Cardiac muscle cell (in vitro differentiated cells and primary cell): ENCODE results near the gene CHAF1A. TPM values are rescaled to one million over a fixed set of nuclear protein-coding genes. Genes with fewer than 3 reads are reported as not detected.

ENCODE experiments used
- DNase-seq, 2 donors: peaks; one replicate each; pipeline versions ENCODE4 v3.0.0 to v3.0.0-alpha.2; 2010 to 2017; ENCODE audit warnings: low read depth in 1 of 2, low spot score in 1 of 2
- H3K27ac ChIP-seq: fragments of 200-600 bp; sonication (generic); 2 replicates; pipeline ENCODE4 v1.5.1; 2016
- H3K27me3 ChIP-seq: fragments of 200-600 bp; sonication (generic); 2 replicates; pipeline ENCODE4 v1.6.0; 2016; ENCODE audit warnings: control low read depth
- H3K36me3 ChIP-seq: fragments of 200-600 bp; sonication (generic); 2 replicates; pipeline ENCODE4 v1.5.1; 2016; ENCODE audit warnings: control low read depth
- H3K4me1 ChIP-seq: fragments of 200-600 bp; sonication (generic); 2 replicates; pipeline ENCODE4 v1.8.1; 2017; ENCODE audit warnings: low read depth, mild to moderate bottlenecking, mixed run types
- H3K4me3 ChIP-seq: fragments of 200-600 bp; sonication (generic); 2 replicates; pipeline ENCODE4 v1.5.1; 2016; ENCODE audit warnings: mild to moderate bottlenecking
- H3K9me3 ChIP-seq: fragments of 200-600 bp; sonication (generic); 2 replicates; pipeline ENCODE4 v1.5.1; 2017; ENCODE audit warnings: low read depth, mild to moderate bottlenecking, control low read depth
- polyA plus RNA-seq: library from polyadenylated mRNA; unstranded; fragments of >200 nt; fragmentation: Nextera tagmentation; extraction: Ambion mirVana; gene quantifications from 2 replicates; pipeline ENCODE4 v1.2.1, GENCODE V29; 2016
- total RNA-seq: library from RNA; depleted of rRNA; stranded (reverse); fragments of >200 nt; gene quantifications from 2 replicates; pipeline ENCODE4 v1.2.3, GENCODE V29; 2016
- TF ChIP-seq, protein P1 (sequence below): IDR thresholded peaks from 2 replicates; pipeline ENCODE4 v1.5.1; 2012; ENCODE audit warnings: low read depth, mild to moderate bottlenecking, low read length

The CHAF1A gene
- total and polyA plus RNA-seq, 2 experiments from 2014 or later: 15.3 to 38.9 TPM

DNA sequence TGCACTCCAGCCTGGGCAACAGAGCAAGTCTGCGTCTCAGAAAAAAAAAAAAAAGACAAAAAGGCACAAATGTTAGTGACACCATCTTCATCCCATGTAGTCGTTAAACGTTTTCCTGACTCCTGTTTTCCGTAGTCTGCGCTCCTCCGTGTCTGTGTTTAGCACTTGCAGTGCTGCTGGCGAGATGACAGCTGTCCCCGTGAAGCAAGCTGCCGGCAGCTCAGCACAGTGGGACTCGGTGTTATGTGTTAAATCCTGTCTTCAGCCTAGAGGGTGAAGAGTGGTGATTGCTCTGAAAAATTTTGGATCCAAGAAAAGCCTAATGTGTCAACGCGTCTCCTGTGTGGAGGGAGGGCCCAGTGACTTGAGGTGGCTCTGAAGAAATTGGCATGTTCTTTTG is 36.8 kb downstream of the CHAF1A start:
- H3K27me3 ChIP-seq: no peaks in the 10 kb centered on the region
- no peaks in the 10 kb centered on the region for H3K4me1 ChIP-seq
- no peak overlapping the region for H3K4me3 ChIP-seq
- peak in 1 of 2 donors; percentile 36 for DNase-seq
- TF ChIP-seq, protein P1, sequence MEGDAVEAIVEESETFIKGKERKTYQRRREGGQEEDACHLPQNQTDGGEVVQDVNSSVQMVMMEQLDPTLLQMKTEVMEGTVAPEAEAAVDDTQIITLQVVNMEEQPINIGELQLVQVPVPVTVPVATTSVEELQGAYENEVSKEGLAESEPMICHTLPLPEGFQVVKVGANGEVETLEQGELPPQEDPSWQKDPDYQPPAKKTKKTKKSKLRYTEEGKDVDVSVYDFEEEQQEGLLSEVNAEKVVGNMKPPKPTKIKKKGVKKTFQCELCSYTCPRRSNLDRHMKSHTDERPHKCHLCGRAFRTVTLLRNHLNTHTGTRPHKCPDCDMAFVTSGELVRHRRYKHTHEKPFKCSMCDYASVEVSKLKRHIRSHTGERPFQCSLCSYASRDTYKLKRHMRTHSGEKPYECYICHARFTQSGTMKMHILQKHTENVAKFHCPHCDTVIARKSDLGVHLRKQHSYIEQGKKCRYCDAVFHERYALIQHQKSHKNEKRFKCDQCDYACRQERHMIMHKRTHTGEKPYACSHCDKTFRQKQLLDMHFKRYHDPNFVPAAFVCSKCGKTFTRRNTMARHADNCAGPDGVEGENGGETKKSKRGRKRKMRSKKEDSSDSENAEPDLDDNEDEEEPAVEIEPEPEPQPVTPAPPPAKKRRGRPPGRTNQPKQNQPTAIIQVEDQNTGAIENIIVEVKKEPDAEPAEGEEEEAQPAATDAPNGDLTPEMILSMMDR: no peak
- H3K9me3 ChIP-seq: no peaks in the 10 kb centered on the region
- peak overlapping the region; percentile 61 for H3K27ac ChIP-seq
- H3K36me3 ChIP-seq: no peaks in the 10 kb centered on the region

DNA sequence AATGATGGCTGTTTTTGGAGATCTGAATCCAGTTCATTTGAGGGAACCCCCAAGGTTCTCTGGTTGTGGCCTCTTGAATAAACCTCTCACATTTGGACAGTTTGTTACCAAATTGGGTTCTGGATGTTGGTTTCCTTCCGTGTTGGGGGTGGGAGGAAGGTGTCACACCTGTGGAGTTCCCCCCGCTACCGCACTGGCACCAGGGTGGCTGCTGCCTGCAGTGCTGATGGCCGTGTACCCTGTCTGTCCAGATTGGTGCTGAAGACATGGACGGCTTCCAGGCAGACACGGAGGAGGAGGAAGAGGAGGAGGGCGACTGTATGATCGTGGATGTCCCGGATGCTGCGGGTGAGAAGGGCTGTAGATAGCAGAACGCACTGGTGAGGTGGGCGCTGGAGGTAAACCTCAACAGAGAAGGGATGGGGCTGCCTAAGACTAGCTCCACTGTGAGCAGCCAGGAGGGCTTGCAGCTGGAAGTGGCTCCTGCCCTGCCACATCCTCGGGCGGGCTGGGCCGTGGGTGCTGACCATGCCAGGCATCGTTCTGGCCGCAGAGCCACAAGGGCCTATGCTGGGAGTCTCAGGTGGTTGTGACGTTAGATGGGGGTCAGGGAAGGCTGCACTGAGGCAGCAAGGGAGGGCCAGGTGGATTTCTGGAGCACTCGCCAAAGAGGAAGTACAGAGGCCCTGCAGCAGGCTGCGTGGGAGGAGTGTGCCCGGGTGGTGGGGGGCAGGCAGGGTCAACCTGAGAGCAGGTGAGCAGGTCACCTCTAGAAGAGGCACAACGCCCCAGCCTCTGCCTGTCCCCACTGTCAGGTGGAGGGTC is 39.8 kb downstream of the CHAF1A start:
- no peak overlapping the region for H3K4me3 ChIP-seq
- no peaks in the 10 kb centered on the region for H3K27me3 ChIP-seq
- H3K9me3 ChIP-seq: no peaks in the 10 kb centered on the region
- no peak for DNase-seq
- TF ChIP-seq, protein P1: no peak
- no peak overlapping the region for H3K27ac ChIP-seq
- H3K36me3 ChIP-seq: peaks cover 11% of the 10 kb centered on the region
- H3K4me1 ChIP-seq: no peaks in the 10 kb centered on the region

DNA sequence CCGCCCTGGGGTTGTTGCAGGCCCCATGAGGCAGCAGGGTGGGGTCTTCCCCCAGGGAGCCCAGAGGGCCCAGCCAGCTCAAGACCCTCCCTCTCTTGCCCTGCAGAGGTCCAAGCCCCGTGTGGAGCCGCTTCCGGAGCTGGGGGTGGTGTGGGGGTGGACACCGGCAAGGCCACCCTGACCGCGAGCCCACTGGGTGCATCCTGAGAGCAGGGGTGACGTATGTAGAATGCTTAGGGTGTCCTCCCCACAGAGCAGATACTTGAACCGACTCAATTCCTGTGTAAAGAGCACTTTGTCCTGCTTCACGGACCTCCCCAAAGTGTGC is 40.3 kb downstream of the CHAF1A start:
- Histone ChIP-seq H3K27ac (no peak overlapping the region), H3K36me3 (peaks cover 17% of the 10 kb centered on the region), H3K9me3 (no peaks in the 10 kb centered on the region), H3K4me1 (no peaks in the 10 kb centered on the region), H3K27me3 (no peaks in the 10 kb centered on the region), H3K4me3 (no peak overlapping the region)
- no peak for DNase-seq
- TF ChIP-seq, protein P1: no peak

DNA sequence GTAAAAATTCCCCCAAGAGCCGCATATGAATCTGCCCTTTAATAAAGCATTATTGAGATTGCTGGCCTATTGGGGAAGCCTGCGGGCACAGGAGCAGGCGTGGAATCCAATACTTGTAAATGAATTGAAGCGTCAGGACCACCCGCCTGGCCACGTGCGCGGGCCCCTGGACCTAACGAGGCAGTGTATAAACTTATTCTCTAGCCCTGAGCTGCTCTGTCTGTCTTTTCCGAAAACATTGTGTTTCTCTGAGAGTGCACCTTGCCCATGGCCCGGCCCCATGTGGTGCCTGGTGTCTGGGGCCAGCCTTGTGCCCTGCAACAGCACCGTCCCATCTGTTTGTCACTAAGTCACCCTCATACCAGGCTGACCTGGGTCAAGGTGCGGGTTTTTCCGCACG is 40.7 kb downstream of the CHAF1A start:
- Histone ChIP-seq H3K4me1 (no peaks in the 10 kb centered on the region), H3K27ac (no peak overlapping the region), H3K9me3 (no peaks in the 10 kb centered on the region), H3K4me3 (no peak overlapping the region), H3K27me3 (no peaks in the 10 kb centered on the region), H3K36me3 (peaks cover 20% of the 10 kb centered on the region)
- TF ChIP-seq, protein P1: no peak
- no peak for DNase-seq

DNA sequence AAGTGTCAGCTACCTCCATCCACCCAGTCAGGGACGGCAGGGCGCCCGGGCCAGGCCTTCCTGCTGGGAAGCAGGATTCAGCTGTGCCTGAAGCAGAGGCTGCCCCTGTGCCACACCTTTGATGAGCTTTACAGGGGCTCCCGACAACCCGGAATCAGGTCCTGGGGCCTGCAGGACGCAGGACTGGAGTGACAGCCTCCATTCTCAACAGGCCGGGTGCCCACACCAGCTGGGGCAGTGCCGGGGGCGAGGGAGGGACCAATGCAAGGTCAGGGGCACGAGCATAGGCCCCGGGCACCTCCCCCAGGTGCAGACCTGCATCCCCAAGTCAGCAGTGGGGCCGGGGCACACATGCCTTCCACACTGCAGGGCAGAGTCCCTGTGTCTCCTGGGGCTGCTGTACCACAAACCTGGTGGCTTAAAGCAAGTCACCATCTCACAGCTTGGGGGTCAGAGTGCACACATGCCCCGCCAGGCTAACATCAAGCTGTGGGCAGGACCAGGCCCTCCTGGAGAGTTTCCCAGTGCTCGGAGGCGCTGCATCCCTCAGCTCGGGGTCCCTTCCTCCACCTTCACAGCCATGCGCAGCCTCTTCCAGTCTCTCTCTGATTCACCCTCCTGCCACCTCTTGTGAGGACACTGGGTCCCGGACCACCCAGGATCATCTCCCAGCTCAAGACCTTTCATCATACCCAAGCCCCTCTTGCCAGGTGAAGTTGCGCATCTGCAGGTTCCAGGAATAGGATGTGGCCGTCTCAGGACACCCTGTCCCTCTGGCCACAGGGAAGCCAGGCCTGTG is 41.7 kb downstream of the CHAF1A start:
- Histone ChIP-seq H3K27me3 (no peaks in the 10 kb centered on the region), H3K4me3 (no peak overlapping the region), H3K4me1 (no peaks in the 10 kb centered on the region), H3K9me3 (no peaks in the 10 kb centered on the region), H3K27ac (peak overlapping the region; percentile 12), H3K36me3 (peaks cover 28% of the 10 kb centered on the region)
- DNase-seq: no peak
- TF ChIP-seq, protein P1: no peak
